NCI-H510A treated with DMSO at 0.1 percent for 48 hours (cell line): Measurements from ENCODE around the gene SOX5.
"Not testable (repeated sequence)": the region's sequence is repeated elsewhere in the genome, so short reads cannot be mapped to it uniquely, and the experiment has no call there.

Experiments used
- DNase-seq: peaks from one replicate; lab custom pipeline; 2025; lab: John Stamatoyannopoulos, UW

The SOX5 gene

GRCh38 chr12:23906329-23906728, 43.1 kb downstream of the SOX5 start:
- DNase-seq: no peak

GRCh38 chr12:23899434-23899833, 50.0 kb downstream of the SOX5 start:
- no peak for DNase-seq

- DNase-seq: no peak
These were observed 51.3 kb downstream of the SOX5 start for GRCh38 chr12:23898121-23898520.

GRCh38 chr12:23895792-23896218, 53.7 kb downstream of the SOX5 start:
- no peak for DNase-seq

GRCh38 chr12:23893611-23894010, 55.9 kb downstream of the SOX5 start:
- DNase-seq: no peak

GRCh38 chr12:23891115-23891514, 58.4 kb downstream of the SOX5 start:
- DNase-seq: no peak

GRCh38 chr12:23889069-23889440, 60.4 kb downstream of the SOX5 start:
- DNase-seq: no peak

- no peak for DNase-seq
These were observed 60.9 kb downstream of the SOX5 start for GRCh38 chr12:23888396-23889068.

- no peak for DNase-seq
These were observed 62.2 kb downstream of the SOX5 start for GRCh38 chr12:23887055-23887835.

GRCh38 chr12:23885394-23885793, 64.1 kb downstream of the SOX5 start:
- no peak for DNase-seq

- DNase-seq: no peak
These were observed 64.6 kb downstream of the SOX5 start for GRCh38 chr12:23884909-23885308.

GRCh38 chr12:23880988-23881387, 68.5 kb downstream of the SOX5 start:
- DNase-seq: no peak

- not testable (repeated sequence) for DNase-seq
These were observed 72.9 kb downstream of the SOX5 start for GRCh38 chr12:23876618-23877017.

GRCh38 chr12:23867794-23868193, 81.7 kb downstream of the SOX5 start:
- no peak for DNase-seq

GRCh38 chr12:23862701-23863100, 86.8 kb downstream of the SOX5 start:
- DNase-seq: no peak

- DNase-seq: no peak
These were observed 89.5 kb downstream of the SOX5 start for GRCh38 chr12:23860019-23860418.

GRCh38 chr12:23857178-23857577, 92.3 kb downstream of the SOX5 start:
- no peak for DNase-seq

- no peak for DNase-seq
These were observed 93.7 kb downstream of the SOX5 start for GRCh38 chr12:23855813-23856212.

GRCh38 chr12:23854598-23854997, 94.9 kb downstream of the SOX5 start:
- DNase-seq: no peak

GRCh38 chr12:23853640-23854039, 95.8 kb downstream of the SOX5 start:
- no peak for DNase-seq

- no peak for DNase-seq
These were observed 97.9 kb downstream of the SOX5 start for GRCh38 chr12:23851602-23852001.

- no peak for DNase-seq
These were observed 101.6 kb downstream of the SOX5 start for GRCh38 chr12:23847857-23848256.

GRCh38 chr12:23843958-23844357, 105.5 kb downstream of the SOX5 start:
- no peak for DNase-seq

GRCh38 chr12:23834076-23834475, 115.4 kb downstream of the SOX5 start:
- no peak for DNase-seq
